Urothelium cell line (cell line): ENCODE results near the gene TIFAB.
"Not testable (repeated sequence)": the region's sequence is repeated elsewhere in the genome, so short reads cannot be mapped to it uniquely, and the experiment has no call there.

Experiments used
- DNase-seq: peaks from one replicate; pipeline ENCODE4 v3.0.0; 2011; ENCODE audit warnings: low spot score, mixed read lengths
- FAIRE-seq: peaks from 2 replicates; lab custom pipeline; 2011; peaks lifted over from hg19 to GRCh38; lab: Jason Lieb, UNC

Gene TIFAB, protein sequence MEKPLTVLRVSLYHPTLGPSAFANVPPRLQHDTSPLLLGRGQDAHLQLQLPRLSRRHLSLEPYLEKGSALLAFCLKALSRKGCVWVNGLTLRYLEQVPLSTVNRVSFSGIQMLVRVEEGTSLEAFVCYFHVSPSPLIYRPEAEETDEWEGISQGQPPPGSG

DNA sequence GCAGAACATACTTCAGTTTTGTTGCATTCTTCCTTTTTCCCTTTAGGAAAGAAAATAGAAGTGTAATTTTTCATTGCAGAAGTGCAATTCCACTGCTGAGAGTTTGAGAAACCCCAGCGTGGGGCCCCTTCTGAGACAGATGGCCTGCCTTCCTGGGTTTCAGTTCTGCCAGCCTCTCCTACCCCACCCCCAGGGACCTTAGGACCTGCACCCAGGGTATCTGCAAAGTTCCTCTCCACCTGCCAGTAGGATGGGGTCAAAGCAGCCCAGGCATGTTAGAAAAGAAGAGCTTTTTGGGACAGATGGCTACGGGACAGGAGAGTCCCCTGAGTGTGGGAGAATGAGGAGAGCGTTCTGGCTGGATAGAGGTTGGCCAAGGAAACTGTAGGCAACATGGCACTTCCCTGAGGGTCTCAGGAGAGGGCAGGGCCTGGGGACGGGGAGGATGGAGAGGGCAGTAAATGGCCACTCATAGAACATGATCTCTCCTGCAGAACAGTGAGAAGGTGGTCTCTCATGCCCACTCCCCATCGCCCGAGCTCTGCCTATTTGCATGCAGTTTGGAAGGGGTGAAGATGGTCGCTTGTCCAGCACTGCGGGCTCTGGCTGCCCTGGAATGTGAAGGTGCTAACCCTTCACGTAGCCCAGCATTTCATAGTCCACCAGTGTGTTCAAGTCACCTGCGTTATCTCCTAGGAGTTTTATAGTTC is at the start of gene TIFAB:
Gene TIFAB (minus strand): TSS at position 31 of the 710 bp plus-strand sequence. CDS start 2,412 bp downstream, outside the sequence.
- DNase-seq (no peak), FAIRE-seq (no peak)

- FAIRE-seq (no peak), DNase-seq (no peak)
These were observed 46.5 kb upstream of the TIFAB start for GRCh38 chr5:135498637-135498995.

- DNase-seq, result no peak
- no peak for FAIRE-seq
These were observed 46.0 kb upstream of the TIFAB start for GRCh38 chr5:135497971-135498636.

DNA sequence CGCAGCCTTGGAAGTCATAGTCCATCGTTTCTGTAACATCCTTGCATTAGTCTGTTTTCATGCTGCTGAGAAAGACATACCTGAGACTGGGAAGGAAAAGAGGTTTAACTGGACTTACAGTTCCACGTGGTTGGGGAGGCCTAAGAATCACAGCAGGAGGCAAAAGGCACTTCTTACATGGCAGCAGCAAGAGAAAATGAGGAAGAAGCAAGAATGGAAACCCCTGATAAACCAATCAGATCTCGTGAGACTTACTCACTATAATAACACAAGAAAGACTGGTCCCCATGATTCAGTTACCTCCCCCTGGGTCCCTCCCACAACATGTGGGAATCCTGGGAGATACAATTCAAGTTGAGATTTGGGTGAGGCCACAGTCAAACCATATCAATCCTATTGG is 43.4 kb upstream of the TIFAB start:
- not testable (repeated sequence) for FAIRE-seq, DNase-seq

DNA sequence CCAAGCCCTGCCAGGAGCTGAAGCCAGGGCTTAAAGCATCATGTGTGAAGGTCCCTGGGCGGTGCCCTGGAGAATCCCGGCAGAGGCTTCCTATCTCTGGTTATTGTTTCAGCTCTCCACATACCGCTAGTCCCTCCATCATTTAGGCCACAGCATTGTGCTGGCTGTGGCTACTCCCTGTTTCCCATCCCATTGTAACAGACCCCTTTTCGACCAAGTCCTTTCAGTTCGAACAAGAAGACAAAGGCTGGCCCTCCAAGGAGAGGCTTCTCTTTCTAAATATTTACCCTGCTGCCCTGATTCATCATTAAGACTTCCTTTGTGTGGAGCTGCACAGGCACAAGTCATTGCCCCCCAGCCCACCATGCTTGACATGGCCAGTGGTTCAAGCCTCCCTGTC is 42.0 kb upstream of the TIFAB start:
- no peak for DNase-seq
- no peak for FAIRE-seq

DNA sequence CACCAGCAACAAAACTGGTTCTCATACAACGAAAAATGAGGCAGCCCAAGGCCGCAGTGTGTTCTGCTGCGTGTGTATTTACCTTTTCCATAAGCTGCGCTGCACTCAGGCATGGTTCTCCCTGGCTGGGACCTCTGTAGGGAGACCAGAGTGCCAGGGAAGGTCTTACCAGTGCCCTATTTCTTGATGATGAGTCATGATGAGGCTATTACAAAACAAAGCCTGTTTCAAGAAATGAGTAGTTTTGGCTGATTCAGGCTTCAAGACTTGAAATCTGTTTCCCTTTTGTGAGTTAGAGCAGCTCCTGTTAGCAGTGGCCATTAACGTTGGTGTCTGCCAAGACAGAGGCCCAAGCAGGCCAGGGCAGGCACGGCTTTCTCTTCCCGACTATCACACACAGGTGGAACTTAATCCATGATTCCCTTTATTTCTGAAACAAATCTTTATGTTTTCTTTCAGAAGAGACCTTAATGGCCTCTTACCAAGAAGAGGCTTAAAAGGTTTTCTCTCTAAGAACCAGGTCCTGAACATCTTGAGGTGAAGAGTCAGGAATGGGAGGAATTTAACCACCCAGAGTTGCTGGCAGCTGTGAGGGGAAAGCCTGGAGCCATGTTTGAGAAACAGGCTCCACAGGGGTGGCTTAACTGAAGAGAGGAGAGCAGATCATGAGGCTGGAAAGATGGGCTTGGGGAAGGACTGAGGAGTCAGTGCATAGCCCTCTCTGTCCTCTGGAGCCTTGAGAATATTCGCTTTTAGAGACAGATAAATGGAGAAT is 41.4 kb upstream of the TIFAB start:
- FAIRE-seq (peak; percentile 30), DNase-seq (peak; percentile 70)

DNA sequence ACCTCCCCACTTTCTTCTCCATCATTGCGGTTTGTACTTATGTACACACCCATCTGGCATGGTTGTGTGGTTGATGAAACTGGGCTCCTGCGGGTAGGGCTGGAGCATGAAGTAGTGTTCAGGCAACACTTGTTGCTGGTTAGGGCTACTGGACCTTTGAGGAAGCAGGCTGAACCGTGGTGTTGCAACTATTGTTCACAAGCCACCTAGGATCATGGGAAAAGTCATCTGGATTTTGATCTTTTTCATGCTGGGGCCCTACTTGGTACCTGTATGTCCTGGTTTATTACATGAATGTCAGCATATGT is 40.1 kb upstream of the TIFAB start:
- FAIRE-seq (no peak), DNase-seq (no peak)

DNA sequence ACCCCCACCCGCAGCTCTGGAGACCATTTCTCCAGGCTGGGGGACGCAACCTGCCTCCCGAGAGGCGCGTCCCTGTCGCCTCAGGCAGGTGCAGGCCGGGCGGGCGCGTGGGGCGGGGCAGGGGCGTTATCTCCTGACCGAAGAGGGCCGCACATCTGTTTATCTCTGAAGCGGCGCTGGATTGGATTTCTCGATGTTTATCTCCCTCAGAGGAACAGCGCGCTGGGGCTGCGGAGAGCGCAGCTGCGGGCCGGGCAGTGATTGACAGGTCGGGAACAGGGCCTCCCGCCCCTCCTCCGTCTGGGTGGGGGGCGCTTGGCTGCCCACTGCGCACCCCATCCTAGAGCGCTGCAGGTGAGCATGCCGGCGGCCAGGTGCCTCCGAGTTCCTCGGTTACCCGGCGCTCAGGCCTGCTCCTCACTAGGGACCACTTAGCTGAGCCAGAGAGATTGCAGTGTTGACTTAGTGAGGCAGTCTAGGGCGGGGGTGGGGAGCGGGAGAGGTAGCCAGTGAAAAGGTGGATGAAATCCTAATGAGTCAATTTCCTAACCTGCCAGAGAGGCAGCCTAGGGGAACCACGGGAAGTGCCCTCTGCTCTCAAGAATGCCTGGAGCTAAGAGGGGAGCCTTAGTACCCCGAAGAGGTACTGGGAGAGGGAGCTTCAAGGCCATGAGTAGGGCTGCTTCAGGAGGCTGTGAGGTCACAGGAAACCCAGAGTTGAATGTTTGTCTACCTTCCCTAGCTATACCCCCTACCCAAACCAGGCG is 39.6 kb upstream of the TIFAB start:
- DNase-seq (peak; percentile 20), FAIRE-seq (no peak)

DNA sequence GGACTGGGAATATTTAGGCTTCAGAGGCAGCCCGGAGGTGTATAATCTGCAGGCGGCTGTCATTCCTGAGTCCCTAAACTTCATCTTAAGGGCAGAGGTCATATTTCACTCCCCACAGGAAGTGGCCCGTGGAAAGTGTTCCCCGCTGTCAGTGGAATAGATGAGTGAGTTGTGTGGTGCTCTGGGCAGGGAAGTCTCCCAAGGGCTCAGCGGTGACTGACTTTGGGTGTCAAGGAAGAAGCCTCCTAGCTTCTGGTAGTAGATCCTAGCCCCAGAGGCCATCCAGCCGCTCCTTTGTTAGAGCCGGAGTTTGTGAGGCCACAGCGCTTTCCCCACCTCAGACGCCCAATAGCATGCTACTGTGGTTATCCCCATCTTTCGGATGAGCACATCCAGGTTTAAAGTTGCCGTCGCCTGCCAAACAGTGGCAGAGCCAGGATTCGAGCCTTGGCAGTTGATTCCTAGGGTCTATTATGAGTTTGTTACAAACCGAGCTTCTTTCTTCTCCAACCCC is 38.9 kb upstream of the TIFAB start:
- FAIRE-seq, result no peak
- DNase-seq, result no peak

GRCh38 chr5:135490245-135491037 is 38.3 kb upstream of the TIFAB start:
- FAIRE-seq (no peak), DNase-seq (no peak)

DNA sequence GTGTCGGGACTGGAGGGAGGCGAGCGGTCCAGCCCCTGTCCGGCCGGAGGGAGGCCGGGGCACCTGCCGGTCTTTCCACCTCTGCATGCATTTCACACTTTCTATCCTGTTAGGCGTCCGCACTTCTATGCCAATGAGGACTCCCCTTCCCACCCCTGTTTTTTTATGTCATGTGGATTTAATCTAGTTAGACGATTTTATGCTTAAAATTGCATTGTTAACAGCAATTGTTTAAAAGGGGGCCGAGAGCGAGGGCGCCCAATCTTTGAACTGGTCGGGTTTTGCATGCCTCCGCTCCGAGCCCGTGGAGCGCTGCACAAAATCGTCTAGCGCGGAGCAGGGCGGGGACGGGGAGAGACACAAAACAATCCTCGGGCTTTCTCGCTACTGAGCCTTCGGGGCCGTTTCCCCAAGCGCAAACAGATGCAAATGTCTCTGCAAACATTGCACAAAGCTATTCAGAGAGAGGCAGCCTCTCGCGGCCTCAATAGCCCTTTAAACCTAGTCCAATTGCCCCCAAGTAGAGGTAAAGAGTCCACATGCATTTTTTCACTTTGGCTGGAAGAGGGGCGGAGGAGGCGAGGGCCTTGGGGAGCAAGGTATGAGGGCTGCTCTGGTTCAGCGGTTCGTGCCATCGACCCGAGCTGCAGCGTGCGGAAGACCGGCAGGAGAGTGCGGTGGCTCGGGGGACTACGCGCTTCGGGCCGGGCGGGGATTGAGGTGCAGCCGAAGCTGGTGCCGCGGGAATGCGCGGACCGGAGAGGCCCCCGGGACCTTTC is 37.5 kb upstream of the TIFAB start:
- FAIRE-seq (no peak), DNase-seq (no peak)

DNA sequence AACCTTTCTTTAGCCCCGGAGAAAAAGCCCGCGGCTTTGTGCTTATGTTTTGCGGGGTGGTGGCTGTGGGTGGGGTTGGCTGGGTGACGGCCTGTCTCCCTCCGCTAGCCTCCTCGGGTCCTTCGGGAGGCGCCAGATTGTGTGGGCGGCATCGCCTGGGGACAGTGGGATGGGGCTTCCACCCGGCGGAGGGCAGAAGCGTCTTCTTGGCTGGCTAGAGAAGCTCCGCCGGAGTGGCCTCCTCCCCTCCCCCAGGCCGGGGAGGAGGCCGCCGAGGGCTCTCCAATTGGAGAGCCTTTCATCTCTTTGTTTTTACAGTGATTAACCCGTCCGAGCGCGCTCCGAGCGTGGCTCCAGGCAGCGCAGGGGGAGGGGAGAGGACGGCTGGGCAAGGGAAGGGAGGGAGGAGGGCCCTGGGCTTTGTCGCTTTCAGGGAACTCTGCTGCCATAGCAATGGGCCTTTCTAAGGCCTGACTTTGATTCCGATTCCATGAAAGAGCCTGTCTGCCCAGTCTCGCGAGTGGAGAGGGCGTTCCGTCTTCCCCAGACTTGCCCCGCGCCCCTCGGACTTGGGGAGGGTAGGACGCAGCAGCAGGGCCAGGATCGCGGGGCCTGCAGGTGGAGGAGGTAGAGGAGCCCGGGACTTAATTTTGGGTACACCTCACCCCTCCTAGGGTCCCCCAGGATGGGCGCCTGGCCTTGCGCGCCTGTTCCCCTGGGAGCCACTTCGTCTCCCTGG is 36.7 kb upstream of the TIFAB start:
- peak; percentile 81 for DNase-seq
- FAIRE-seq, result no peak

GRCh38 chr5:135487839-135488514 is 35.8 kb upstream of the TIFAB start:
- FAIRE-seq (no peak), DNase-seq (no peak)

- DNase-seq, result no peak
- FAIRE-seq, result no peak
These were observed 34.9 kb upstream of the TIFAB start for GRCh38 chr5:135487037-135487395.

- DNase-seq (no peak), FAIRE-seq (no peak)
These were observed 34.2 kb upstream of the TIFAB start for GRCh38 chr5:135486131-135487036.

GRCh38 chr5:135484674-135485086 is 32.5 kb upstream of the TIFAB start:
- DNase-seq, result no peak
- no peak for FAIRE-seq

- no peak for FAIRE-seq
- DNase-seq, result no peak
These were observed 31.1 kb upstream of the TIFAB start for GRCh38 chr5:135483254-135483653.
